ENCODE data around the gene CNPY4.

The CNPY4 gene

DNA sequence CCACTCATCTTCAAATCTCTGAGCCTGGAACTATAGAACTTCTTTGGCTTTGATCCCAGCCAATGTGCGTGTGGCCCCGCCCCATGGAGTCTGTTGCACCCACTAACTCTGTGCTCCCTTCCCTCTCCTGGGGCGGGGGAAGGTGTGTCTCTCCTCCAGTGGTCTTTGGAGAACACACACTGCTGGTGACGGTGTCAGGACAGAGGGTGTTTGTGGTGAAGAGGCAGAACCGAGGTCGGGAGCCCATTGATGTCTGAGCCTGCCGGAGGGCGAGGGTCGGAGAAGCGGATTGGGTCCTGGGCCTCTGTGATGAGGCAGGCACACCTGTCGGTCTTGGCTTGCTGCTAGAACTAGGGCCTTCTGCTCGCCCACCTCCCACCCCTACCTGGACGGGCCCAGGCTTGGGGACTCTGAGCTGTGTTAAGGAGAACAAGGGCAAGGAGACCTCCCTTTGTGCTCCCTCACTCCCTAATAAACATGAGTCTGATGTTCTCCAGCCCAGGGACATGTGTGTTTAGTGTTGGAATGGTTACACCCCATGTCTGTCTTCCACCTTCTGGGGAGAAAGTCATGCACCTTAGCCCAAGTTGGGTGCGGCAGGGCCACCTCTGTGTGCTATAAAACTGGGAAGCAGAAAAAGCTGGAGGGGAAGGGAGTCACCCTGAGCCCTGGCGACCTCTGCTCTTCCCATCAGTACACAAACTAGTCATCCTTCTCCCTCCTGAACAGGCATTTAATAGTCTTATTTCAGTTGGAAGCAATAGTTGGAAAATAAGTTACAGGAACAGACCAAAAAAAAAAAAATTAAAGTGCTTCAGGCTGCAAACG is 34.5 kb downstream of the CNPY4 start:
- Histone ChIP-seq H3K4me1 (ENCODE audit: insufficient read depth, low read length, poor library complexity, severe bottlenecking) (peaks cover 29% of the 10 kb centered on the region), H3F3A (ENCODE audit: low read depth) (peaks cover 3% of the 10 kb centered on the region; the same call in 1 of the 2 replicates), H3K9ac (ENCODE audit: low read depth, low read length, poor library complexity, severe bottlenecking) (no peak overlapping the region), H3K4me3 (ENCODE audit: low read length, poor library complexity, severe bottlenecking) (no peak overlapping the region), H3K79me2 (ENCODE audit: insufficient read depth, low read length) (peaks cover 50% of the 10 kb centered on the region), H3K9me2 (replicated peaks; ENCODE audit: low read depth, low read length) (no peaks in the 10 kb centered on the region), H3K4me2 (ENCODE audit: low read depth, low read length, poor library complexity, severe bottlenecking) (no peak overlapping the region), H2AFZ (ENCODE audit: low read length) (no peak overlapping the region), H4K20me1 (ENCODE audit: insufficient read depth, low read length, poor library complexity, severe bottlenecking) (peaks cover 17% of the 10 kb centered on the region), H3K36me3 (ENCODE audit: insufficient read depth, low read length) (peaks cover 9% of the 10 kb centered on the region; the same call in 1 of the 2 replicates), H3K9me3 (ENCODE audit: insufficient read depth, low read depth, low read length) (no peaks in the 10 kb centered on the region), H3K27me3 (ENCODE audit: insufficient read depth, low read length, poor library complexity, severe bottlenecking) (no peaks in the 10 kb centered on the region)
- TF ChIP-seq, protein P1, sequence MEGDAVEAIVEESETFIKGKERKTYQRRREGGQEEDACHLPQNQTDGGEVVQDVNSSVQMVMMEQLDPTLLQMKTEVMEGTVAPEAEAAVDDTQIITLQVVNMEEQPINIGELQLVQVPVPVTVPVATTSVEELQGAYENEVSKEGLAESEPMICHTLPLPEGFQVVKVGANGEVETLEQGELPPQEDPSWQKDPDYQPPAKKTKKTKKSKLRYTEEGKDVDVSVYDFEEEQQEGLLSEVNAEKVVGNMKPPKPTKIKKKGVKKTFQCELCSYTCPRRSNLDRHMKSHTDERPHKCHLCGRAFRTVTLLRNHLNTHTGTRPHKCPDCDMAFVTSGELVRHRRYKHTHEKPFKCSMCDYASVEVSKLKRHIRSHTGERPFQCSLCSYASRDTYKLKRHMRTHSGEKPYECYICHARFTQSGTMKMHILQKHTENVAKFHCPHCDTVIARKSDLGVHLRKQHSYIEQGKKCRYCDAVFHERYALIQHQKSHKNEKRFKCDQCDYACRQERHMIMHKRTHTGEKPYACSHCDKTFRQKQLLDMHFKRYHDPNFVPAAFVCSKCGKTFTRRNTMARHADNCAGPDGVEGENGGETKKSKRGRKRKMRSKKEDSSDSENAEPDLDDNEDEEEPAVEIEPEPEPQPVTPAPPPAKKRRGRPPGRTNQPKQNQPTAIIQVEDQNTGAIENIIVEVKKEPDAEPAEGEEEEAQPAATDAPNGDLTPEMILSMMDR (conservative IDR thresholded peaks at IDR 0.05; ENCODE audit: low read length): no peak
- no peak for TF ChIP-seq EZH2phosphoT487 (IDR thresholded peaks at IDR 0.05; ENCODE audit: borderline replicate concordance)

DNA sequence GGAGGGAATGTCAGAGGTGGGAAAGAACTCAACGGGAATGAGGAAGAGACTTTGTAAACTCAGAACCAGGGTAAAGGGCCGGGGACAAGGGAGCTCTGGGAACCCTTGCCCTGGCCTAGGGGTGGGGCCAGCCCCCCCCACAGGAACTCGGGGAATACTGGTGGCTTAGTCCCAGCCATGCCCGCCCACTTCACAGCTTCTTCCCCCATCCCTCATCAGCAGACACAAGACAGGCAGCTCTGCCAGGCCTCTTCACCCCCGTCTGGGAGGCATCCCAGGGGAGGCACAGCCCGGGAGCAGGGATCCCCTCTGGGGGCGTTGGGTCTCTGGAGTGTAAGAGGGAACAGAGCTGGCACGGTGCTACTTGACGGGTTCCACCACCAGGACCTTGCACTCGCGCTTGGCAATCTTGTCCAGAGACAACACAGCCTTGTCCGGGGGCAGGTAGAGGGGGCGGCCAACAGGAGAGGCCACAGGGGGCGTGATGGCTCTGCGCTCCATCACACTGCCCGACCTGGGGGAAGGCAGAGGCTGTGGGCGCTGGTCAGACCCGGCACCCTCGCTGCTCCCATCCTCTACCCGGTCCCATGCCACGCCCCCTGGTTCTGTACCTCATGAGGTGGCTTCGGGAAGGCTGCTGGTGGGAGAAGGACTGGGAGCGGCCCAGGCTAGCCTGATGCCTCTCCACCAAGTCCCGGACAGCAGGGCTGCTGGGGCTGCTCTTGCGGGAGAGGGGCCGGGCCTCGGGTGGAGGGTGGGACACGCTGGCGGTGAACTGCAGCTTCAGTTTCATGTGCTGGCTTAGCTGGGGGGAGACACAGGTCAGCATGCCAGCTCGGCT is 35.4 kb downstream of the CNPY4 start:
- Histone ChIP-seq H2AFZ (ENCODE audit: low read length) (no peak overlapping the region), H4K20me1 (ENCODE audit: insufficient read depth, low read length, poor library complexity, severe bottlenecking) (peaks cover 16% of the 10 kb centered on the region), H3K36me3 (ENCODE audit: insufficient read depth, low read length) (peaks cover 9% of the 10 kb centered on the region; the same call in 1 of the 2 replicates), H3K27me3 (ENCODE audit: insufficient read depth, low read length, poor library complexity, severe bottlenecking) (no peaks in the 10 kb centered on the region), H3K9me2 (replicated peaks; ENCODE audit: low read depth, low read length) (no peaks in the 10 kb centered on the region), H3K4me2 (ENCODE audit: low read depth, low read length, poor library complexity, severe bottlenecking) (no peak overlapping the region), H3K4me3 (ENCODE audit: low read length, poor library complexity, severe bottlenecking) (no peak overlapping the region), H3K9ac (ENCODE audit: low read depth, low read length, poor library complexity, severe bottlenecking) (no peak overlapping the region), H3K9me3 (ENCODE audit: insufficient read depth, low read depth, low read length) (no peaks in the 10 kb centered on the region), H3F3A (ENCODE audit: low read depth) (peaks cover 3% of the 10 kb centered on the region; the same call in 1 of the 2 replicates), H3K79me2 (ENCODE audit: insufficient read depth, low read length) (peaks cover 44% of the 10 kb centered on the region), H3K4me1 (ENCODE audit: insufficient read depth, low read length, poor library complexity, severe bottlenecking) (peaks cover 31% of the 10 kb centered on the region)
- TF ChIP-seq, protein P1 (conservative IDR thresholded peaks at IDR 0.05; ENCODE audit: low read length): no peak
- no peak for TF ChIP-seq EZH2phosphoT487 (IDR thresholded peaks at IDR 0.05; ENCODE audit: borderline replicate concordance)

DNA sequence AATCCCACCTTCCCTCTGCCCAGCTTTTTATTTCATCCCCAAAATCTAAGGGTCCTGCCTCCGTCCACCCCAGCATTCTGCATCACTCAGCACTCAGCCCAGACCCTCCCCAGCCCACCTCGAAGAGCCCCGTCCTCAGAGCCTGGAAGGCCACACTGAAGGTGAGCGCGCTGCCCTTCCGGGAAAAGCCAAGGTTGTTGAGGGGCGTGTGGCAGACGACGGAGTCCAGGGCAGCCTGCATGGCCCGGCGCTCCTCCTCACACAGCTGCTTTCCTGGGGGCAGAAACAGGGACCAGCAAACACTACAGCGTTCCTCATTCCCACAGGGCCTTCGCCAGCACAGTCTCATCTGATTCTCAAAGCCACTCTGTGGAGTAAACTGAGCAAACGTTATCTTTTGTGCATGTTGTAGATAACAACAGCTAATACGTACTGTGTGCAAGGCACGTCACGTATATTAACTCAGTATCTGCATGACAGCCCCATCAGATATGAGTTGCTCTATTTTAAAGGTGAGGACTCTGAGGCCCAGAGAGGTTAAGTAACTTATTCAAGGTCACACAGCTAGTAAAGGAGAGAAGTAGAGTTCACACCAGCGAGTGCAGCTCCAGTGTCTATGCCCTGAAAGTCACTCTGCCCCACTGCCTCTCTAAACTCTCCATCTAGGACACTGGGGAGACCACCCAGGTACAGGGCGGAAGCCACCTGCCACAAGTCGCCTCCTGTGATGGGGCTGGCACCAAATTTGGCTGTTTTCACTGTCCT is 36.3 kb downstream of the CNPY4 start:
- Histone ChIP-seq H3K9me2 (replicated peaks; ENCODE audit: low read depth, low read length) (no peaks in the 10 kb centered on the region), H3K9ac (ENCODE audit: low read depth, low read length, poor library complexity, severe bottlenecking) (no peak overlapping the region), H3K4me3 (ENCODE audit: low read length, poor library complexity, severe bottlenecking) (no peak overlapping the region), H3K4me2 (ENCODE audit: low read depth, low read length, poor library complexity, severe bottlenecking) (no peak overlapping the region), H3K79me2 (ENCODE audit: insufficient read depth, low read length) (peaks cover 35% of the 10 kb centered on the region), H2AFZ (ENCODE audit: low read length) (no peak overlapping the region), H3K9me3 (ENCODE audit: insufficient read depth, low read depth, low read length) (no peaks in the 10 kb centered on the region), H3K27me3 (ENCODE audit: insufficient read depth, low read length, poor library complexity, severe bottlenecking) (no peaks in the 10 kb centered on the region), H4K20me1 (ENCODE audit: insufficient read depth, low read length, poor library complexity, severe bottlenecking) (peaks cover 12% of the 10 kb centered on the region), H3K36me3 (ENCODE audit: insufficient read depth, low read length) (peaks cover 9% of the 10 kb centered on the region; the same call in 1 of the 2 replicates), H3F3A (ENCODE audit: low read depth) (peaks cover 3% of the 10 kb centered on the region; the same call in 1 of the 2 replicates), H3K4me1 (ENCODE audit: insufficient read depth, low read length, poor library complexity, severe bottlenecking) (peaks cover 25% of the 10 kb centered on the region)
- TF ChIP-seq EZH2phosphoT487 (IDR thresholded peaks at IDR 0.05; ENCODE audit: borderline replicate concordance): no peak
- TF ChIP-seq, protein P1 (conservative IDR thresholded peaks at IDR 0.05; ENCODE audit: low read length): no peak

Data from Loucy (cell line).